Neutrophil (primary cell): ENCODE data around the gene SNU13.
A peak's percentile ranks its signal among the peaks of the same experiment; 100 is the strongest.

Experiments used
- H3K27ac ChIP-seq: fragments of 200-600 bp; sonication (generic); 2 replicates; pipeline ENCODE4 v1.5.1; 2016; ENCODE audit warnings: mild to moderate bottlenecking, moderate library complexity
- H3K27me3 ChIP-seq: fragments of 200-600 bp; sonication (generic); 2 replicates; pipeline ENCODE4 v1.6.0; 2016; ENCODE audit warnings: mild to moderate bottlenecking
- H3K36me3 ChIP-seq: fragments of 200-600 bp; sonication (generic); 2 replicates; pipeline ENCODE4 v1.5.1; 2017
- H3K4me1 ChIP-seq, 2 experiments: fragments of 200-600 bp in 1 of 2; sonication (generic) in 1 of 2; 1 replicate in 1 of 2; 2 replicates in 1 of 2; pipeline versions ENCODE4 v1.5.1 to v1.6.1; 2013 to 2016; ENCODE audit warnings: low read depth in 1 of 2, low read length in 1 of 2, mild to moderate bottlenecking in 1 of 2, moderate library complexity in 1 of 2; ENCODE audit not compliant: control insufficient read depth in 1 of 2, insufficient read depth in 1 of 2
- H3K4me3 ChIP-seq, 2 experiments: fragments of 200-600 bp in 1 of 2; sonication (generic) in 1 of 2; 1 replicate in 1 of 2; 2 replicates in 1 of 2; pipeline ENCODE4 v1.5.1; 2013 to 2016; ENCODE audit warnings: low read depth in 1 of 2, low read length in 1 of 2, mild to moderate bottlenecking in 1 of 2, moderate library complexity in 1 of 2
- H3K9me3 ChIP-seq: fragments of 200-600 bp; sonication (generic); 2 replicates; pipeline ENCODE4 v1.5.1; 2016
- CTCF ChIP-seq: fragments of 200-600 bp; sonication (generic); IDR thresholded peaks from 2 replicates; pipeline ENCODE4 v1.5.1; 2016; ENCODE audit warnings: antibody characterized with exemption

Gene SNU13

GRCh38 chr22:41684194-41684593 lies 4.5 kb downstream of the SNU13 start:
- Histone ChIP-seq H3K36me3 (peaks cover 8% of the 10 kb centered on the region), H3K4me3 (no peak overlapping the region), H3K27ac (no peak overlapping the region), H3K4me1 (peaks cover 15 to 22% of the 10 kb centered on the region in 2 experiments), H3K27me3 (no peaks in the 10 kb centered on the region), H3K9me3 (no peaks in the 10 kb centered on the region)
- TF ChIP-seq CTCF = no peak

GRCh38 chr22:41683616-41684015 lies 5.1 kb downstream of the SNU13 start:
- H3K9me3 ChIP-seq = no peaks in the 10 kb centered on the region
- H3K4me3 ChIP-seq = no peak overlapping the region
- H3K27ac ChIP-seq = no peak overlapping the region
- no peak for TF ChIP-seq CTCF
- H3K36me3 ChIP-seq = peaks cover 14% of the 10 kb centered on the region
- H3K4me1 ChIP-seq = peaks cover 15 to 22% of the 10 kb centered on the region in 2 experiments
- no peaks in the 10 kb centered on the region for H3K27me3 ChIP-seq

GRCh38 chr22:41683052-41683451 lies 5.6 kb downstream of the SNU13 start:
- TF ChIP-seq CTCF = no peak
- peaks cover 12 to 16% of the 10 kb centered on the region in 2 experiments for H3K4me1 ChIP-seq

DNA sequence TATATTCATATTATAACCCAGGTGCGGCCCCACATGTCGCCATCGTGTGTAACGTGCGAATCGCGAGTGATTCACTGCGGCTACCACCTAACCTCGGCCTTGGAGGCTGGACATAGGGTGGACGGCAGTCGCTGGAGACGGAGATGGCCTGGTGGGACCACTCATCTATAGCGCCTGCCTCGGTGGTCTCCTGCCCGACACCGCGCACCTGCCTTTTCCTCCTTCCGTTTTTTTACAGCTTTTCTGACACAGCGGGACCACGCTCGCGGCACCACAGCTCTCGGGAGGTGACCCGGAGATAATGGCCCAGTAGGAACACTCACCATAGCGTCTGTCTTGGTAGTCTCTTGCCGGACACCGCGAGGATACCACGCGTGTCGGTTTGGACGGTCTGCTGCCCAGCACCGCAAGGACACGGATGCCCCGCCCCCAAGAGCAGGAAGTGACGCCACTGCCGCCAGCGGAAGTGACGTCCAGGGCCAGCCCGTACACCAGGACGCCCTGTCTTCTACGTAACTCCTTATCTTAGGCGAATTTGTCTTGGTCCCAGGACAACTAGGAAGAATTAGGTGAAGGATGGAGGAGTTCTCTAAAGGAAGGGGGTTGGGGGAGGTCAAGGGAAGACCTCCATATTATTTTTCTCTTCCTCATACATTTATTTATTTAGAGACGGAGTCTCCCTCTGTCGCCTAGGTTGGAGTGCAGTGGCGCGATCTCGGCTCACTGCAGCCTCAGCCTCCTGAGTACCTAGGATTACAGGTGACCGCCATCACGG lies 6.4 kb downstream of the SNU13 start:
- no peaks in the 10 kb centered on the region for H3K27me3 ChIP-seq
- TF ChIP-seq CTCF = no peak
- no peaks in the 10 kb centered on the region for H3K9me3 ChIP-seq
- peak overlapping the region; percentile 64 to 84 for H3K4me3 ChIP-seq
- H3K4me1 ChIP-seq = peaks cover 4 to 8% of the 10 kb centered on the region in 2 experiments
- peaks cover 20% of the 10 kb centered on the region for H3K36me3 ChIP-seq
- H3K27ac ChIP-seq = peak overlapping the region; percentile 90

More at GRCh38 chr22:41683052-41683451, 5.6 kb downstream of the SNU13 start:
- Histone ChIP-seq H3K4me3 (peak overlapping the region; percentile 64 to 84), H3K27ac (peak overlapping the region; percentile 90), H3K27me3 (no peaks in the 10 kb centered on the region), H3K36me3 (peaks cover 20% of the 10 kb centered on the region), H3K9me3 (no peaks in the 10 kb centered on the region)

- no peak for TF ChIP-seq CTCF
- no peaks in the 10 kb centered on the region for H3K9me3 ChIP-seq
- H3K27me3 ChIP-seq = no peaks in the 10 kb centered on the region
- H3K27ac ChIP-seq = no peak overlapping the region
- H3K4me1 ChIP-seq = peaks cover 0 to 7% of the 10 kb centered on the region in 2 experiments
- peak overlapping the region; percentile 64 to 84 for H3K4me3 ChIP-seq
- peaks cover 20% of the 10 kb centered on the region for H3K36me3 ChIP-seq
Observed at GRCh38 chr22:41681616-41682015, 7.1 kb downstream of the SNU13 start.
